NCI-H2107 (cell line): Measurements from ENCODE around the gene TIE1.
A peak's percentile ranks its signal among the peaks of the same experiment; 100 is the strongest.
"Not testable (repeated sequence)": the region's sequence is repeated elsewhere in the genome, so short reads cannot be mapped to it uniquely, and the experiment has no call there.

Experiments
- DNase-seq: peaks from one replicate; lab custom pipeline; 2025; lab: John Stamatoyannopoulos, UW

Gene TIE1

GRCh38 chr1:43363283-43363934 lies 62.6 kb downstream of the TIE1 start:
- DNase-seq: no peak

DNA sequence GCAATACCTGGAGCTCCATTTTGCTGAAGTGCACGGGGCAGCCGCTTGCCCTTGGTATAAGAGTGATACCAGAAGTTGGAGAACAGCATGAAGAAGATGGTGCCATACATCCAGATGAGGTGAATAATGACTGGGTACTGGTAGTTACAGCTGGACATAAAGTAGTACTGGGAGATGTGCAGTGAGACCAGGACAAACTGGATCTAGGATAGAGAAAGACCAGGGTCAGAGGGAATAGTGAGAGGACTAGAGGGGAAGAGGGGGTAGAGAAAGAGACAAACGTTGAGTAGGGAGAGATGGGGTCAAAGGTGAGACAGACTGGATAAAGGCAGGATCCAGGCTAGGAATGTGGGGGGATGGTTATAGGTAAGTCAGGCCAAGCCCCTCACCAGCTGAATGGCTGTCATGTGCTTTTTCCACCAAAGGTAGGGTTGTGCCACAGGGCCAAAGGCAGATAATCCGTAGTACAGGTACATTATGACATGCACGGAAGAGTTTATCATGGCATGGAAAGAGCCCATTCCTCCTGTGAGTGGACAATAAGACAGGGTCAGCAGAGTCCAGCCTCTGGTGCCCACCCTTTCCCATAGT lies 63.2 kb downstream of the TIE1 start:
- DNase-seq: no peak

DNA sequence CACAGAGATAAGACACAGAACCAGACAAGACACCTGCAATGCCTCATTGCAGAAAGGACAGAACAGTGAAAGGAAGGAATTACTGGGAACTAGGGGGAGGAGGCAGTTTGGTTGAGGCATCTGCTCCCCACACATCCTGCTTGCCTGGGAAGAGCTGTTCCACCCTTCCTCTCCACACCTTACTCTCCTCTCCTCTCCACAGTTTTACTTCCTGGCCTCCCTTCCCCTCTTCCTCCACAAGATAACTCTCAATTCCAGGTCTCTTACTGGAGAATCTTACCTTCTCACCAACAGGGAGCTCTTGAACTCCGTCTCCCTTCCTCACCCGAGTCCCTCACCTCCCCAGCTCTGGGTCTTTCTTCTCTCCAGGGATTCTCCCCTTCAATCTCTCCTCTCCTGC lies 64.9 kb downstream of the TIE1 start:
- DNase-seq: no peak

DNA sequence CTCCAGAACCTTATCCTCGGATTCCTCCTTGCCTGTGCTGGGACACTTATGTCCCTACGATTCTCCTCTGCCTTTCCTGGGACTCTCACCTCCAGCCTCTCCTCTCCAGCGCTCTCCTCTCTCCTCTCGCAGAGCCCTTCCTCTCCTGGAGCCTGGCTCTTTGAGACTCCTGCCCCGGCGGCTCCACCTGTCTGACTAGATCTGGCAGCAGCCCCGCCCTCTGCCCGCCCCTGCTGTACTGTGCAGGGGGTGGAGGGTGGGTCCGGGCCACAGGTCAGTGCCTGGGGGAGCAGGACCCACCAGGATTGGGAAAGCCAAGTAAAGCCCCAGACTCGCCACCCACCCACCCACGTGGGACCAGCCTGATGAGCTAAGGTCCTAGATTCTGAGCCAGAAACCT lies 65.4 kb downstream of the TIE1 start:
- no peak for DNase-seq

DNA sequence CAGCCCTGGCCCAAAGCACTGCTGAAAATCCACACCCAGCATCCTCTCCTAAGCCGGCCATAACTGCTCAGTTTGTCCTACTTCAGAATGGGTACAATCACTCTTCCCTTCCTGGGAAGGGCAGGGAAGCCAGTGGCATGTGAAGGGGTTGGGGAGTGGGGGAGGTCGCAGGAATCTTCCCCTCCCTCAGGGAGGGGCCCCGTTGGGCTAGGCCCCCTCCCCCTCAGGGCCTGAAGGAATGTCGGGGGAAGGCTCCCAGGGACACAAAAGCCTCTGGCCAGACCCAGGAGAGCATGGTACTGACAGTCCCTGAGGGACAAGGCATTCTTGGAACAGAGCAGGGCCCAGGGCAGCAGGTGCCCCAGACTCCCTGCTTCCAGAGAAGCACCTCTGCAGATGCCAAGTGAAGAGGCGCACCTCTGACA lies 65.8 kb downstream of the TIE1 start:
- no peak for DNase-seq

DNA sequence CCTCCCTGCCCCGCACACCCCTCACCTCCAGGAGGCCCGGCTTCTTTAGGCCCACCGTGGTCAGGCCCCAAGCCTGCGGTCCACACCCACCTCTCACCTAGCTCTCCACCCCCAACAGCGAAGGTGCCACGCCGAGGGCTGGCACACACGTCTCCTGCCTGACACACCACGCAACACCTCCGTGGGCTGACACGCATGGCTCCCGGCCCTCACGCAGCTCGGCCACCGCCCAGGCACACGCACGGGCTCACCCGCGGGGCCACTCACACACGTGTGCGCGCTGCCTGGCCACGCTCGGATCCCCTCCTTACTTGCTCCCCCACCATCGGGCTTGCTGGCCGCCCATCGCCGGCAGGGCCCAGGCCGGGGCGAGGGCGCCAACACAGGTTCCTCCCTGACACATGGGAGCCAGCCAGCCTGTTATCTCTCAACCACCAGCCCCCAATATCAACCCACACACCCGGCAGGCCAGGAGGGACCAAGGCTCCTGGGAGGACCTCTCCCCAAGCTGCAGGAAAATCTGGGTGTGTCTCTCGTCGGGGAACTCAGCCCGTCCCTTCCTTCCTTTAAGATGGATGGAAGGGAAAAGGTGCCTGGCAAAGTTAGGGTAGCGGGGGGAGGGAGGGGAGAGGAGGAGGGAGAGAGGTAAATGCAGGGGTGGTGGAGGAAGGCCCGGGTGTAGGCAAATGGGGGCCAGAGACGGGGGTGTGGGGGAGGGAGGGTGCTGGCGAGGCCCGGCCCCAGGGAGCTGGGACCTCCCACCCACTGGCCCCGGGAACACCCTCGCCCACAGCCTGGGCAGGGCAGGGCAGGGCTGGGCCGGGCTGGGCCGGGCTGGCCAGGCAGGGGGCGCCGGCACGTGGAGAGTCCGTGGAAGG lies 66.5 kb downstream of the TIE1 start:
- DNase-seq: no peak

- DNase-seq: peak; percentile 84
These were observed 67.3 kb downstream of the TIE1 start, which contains the start of gene ELOVL1 for GRCh38 chr1:43367904-43368645. Gene ELOVL1 (minus strand): TSS chr1:43368011. CDS start chr1:43365609, 2,402 bp downstream.

- DNase-seq: no peak
These were observed 67.9 kb downstream of the TIE1 start for GRCh38 chr1:43368646-43369020.

- DNase-seq: not testable (repeated sequence)
These were observed 69.0 kb downstream of the TIE1 start for GRCh38 chr1:43369779-43370178.

- no peak for DNase-seq
These were observed 69.8 kb downstream of the TIE1 start for GRCh38 chr1:43370564-43370963.

GRCh38 chr1:43372172-43372571 lies 71.4 kb downstream of the TIE1 start:
- DNase-seq: no peak
